Smooth muscle cell of the brain vasculature (primary cell): ENCODE measurements around the gene SPEG.
A peak's percentile ranks its signal among the peaks of the same experiment; 100 is the strongest.

Experiments
- DNase-seq: peaks from one replicate; pipeline ENCODE4 v3.0.0-alpha.2; 2012; ENCODE audit warnings: low read depth, low spot score

SPEG gene

DNA sequence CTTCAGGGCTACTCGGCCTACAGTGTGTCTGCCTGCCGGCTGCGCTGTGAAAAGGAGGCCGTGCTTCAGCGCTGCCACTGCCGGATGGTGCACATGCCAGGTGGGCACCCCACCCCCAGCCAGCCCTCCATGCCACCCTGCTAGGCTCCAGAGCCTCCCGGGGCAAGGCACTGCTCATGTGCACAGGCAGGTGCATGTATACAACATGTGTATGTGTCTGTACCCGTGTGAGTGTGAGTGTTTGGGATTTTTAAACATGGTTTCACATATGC lies 97.7 kb downstream of the SPEG start:
- DNase-seq = no peak

GRCh38 chr2:219533930-219534661 lies 99.5 kb downstream of the SPEG start:
- no peak for DNase-seq

- no peak for DNase-seq
These were observed 101.8 kb downstream of the SPEG start for GRCh38 chr2:219536425-219536824.

DNA sequence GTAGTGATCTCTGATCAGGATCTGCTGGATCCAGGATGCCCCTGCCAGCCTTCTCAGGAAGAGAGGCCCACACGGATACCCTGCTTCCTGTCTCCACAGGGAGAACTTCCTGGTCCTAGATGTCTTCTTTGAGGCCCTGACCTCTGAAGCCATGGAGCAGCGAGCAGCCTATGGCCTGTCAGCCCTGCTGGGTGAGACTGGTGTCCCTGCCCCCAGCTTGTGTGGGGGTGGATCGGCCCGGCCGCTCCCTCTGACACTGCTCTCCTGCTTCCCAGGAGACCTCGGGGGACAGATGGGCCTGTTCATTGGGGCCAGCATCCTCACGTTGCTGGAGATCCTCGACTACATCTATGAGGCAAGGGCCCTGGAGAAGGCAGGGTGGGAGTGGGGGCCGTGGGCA lies 102.3 kb downstream of the SPEG start:
- DNase-seq = no peak

DNA sequence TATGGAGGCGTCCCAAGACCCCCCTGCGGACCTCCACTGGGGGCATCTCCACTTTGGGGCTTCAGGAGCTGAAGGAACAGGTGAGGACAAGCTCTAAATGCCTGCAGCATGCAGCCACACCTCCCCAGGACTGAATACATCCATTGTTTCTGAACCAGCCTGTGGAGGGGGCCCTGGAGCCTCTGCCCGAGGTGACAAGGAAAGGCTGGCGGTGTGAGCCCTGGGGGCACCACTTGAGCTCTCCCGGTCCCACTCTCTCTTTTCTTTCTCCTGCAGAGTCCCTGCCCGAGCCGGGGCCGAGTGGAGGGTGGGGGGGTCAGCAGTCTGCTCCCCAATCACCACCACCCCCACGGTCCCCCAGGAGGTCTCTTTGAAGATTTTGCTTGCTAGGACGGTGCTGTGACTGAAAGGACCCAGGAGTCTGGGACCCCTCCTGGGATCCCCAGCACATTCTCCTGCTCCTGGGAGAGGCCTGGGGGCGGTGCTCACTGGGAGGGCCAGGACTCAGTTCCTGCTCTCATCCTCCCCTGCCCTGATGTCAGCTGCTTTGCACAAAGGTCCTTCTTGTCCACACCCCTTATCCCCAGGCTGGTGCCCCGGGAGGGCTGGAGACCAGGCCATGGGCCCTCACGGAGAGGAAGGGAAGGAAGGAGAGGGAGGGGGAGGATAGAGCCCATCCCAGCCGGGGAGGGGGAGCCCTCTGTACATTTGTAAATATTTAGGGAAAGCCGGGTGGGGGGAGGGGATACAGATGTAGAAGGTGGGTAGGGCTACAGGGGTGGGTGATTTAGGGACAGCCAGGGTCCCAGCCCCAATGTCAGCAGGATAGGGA lies 103.2 kb downstream of the SPEG start:
- DNase-seq = no peak

DNA sequence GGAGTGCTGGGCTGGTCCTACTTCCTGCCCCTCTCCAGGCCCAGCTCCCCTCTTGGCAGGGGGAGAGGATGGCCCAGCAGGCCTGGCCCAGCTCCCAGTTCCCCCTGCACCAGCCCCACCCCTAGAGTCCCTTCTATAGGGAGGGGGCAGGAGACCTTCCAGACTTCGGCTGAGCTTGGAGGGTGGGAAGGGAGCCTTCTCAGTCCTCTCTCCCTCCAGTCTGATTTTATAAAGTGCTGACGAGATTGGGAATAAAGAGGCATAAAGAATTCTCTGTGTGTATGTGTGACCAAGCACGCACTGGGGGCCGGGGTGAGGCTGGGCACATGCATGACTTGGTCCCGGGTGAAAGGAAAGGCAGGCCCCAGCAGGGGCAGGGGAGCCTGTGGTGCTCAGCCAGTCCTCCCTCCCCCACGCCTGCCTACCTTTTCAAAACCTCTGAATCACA lies 103.9 kb downstream of the SPEG start:
- DNase-seq = peak; percentile 44

- DNase-seq = no peak
These were observed 104.5 kb downstream of the SPEG start for GRCh38 chr2:219538956-219539788.

GRCh38 chr2:219539926-219540678 lies 105.5 kb downstream of the SPEG start:
- DNase-seq = no peak

DNA sequence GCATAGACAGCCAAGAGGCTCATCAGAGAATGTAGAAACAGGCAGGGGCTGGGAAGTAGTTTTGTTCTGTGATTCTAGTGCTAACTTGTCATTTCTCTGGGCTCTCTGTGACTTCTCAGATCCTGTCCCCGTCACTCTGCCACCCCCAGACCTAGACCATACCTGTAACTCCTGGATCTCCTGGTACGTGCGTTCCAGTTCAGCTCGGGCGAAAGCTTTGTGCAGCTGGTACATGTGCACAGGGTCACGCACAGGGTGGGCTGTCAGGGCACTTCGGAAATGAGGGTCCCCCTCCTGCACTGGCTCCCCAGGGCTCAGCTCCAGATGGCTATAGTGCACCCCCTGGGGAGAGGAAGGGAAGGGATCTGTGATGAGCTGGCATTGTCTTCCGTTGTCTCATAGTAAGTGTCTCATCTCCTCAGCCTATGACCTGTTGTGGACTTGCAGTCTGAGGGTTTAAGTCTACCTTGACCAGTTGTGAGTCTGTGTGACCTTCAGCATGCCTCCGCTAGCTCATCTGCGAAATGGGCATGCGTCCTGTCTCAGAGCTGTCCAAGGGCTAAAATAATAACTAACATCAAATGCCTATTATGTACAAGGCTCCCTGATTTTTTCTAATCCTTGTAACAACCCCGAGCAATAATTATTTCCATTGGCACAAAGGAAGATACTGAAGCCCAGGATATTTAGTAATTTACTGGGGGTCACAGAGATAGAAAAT lies 106.3 kb downstream of the SPEG start:
- no peak for DNase-seq

- DNase-seq = no peak
These were observed 107.1 kb downstream of the SPEG start for GRCh38 chr2:219541611-219542180.

GRCh38 chr2:219542931-219543595 lies 108.4 kb downstream of the SPEG start:
- DNase-seq = no peak

DNA sequence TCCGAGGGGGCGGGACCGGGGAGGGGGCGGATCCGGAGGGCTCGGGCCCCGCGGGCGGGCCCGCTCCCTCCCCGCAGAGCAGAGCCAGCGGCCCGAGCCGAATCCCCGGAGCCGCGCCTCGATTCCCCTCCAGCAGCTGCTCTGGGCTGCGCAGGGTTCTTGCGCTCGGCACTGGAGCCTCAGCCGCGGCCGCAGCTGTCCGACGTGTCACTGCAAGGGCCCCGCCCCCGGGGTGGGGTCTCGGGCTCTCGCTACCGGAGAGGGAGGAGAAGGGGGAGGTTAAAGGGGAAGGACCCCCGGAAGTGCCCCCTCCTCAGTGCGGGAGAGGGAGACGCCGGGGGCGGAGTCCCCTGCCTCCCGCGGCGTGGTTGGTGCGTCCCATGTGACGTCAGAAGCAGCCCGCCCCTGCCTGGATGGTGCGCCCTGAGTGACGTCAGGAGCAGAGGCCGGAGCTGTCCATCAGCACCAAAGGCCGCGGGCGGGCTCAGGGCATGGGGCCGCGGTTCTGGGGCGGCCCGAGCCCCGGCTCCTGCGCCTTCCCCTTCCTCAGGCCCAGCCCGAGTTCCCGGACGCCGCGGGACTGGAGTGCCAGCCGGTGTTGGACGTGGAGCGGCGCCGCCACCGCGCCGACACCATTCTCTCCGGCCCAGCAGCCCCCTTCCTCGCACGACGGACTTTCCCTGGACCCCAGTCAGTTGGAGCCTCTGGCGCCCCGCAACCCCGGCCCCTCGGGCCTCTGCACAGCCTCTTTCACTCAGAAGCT lies 109.1 kb downstream of the SPEG start, which contains the start of the genes CHPF and TMEM198:
TSS of gene CHPF (minus strand) at position 214 of the 763 bp plus-strand sequence. CDS start 271 bp downstream, outside the sequence.
TSS of gene TMEM198 (plus strand) at position 433 of the 763 bp plus-strand sequence. CDS start 700 bp downstream, outside the sequence.
- DNase-seq = peak; percentile 94

GRCh38 chr2:219544567-219544966 lies 109.9 kb downstream of the SPEG start:
- DNase-seq = no peak

- no peak for DNase-seq
These were observed 110.8 kb downstream of the SPEG start for GRCh38 chr2:219545295-219545942.

DNA sequence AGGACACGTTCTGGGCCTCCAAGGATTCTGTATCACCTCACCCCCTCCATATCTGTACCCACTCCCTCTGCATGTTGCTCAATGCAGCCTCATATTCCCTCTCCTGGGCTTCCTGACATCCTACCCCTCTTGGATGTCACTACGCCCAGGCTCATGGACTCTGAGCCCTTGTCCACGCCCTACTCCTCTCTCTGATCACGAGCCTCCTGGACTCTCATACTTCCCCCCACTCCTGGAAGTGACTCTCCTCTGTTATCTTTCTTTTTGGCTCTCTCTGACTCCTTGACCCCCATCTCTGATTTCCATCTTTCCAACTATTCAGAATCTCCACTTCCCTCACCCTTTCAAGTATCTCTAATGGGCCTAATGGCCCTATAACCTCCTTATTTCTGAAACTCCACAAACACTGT lies 111.3 kb downstream of the SPEG start:
- no peak for DNase-seq

DNA sequence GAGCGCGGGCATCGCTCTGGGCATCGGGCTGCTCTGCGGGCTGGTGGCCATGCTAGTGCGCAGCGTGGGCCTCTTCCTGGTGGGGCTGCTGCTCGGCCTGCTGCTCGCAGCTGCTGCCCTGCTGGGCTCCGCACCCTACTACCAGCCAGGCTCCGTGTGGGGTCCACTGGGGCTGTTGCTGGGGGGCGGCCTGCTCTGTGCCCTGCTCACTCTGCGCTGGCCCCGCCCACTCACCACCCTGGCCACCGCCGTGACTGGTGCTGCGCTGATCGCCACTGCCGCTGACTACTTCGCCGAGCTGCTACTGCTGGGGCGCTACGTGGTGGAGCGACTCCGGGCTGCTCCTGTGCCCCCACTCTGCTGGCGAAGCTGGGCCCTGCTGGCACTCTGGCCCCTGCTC lies 113.0 kb downstream of the SPEG start:
- no peak for DNase-seq
